Measurements from ENCODE around the gene DUSP21.
"Not testable (repeated sequence)": the region's sequence is repeated elsewhere in the genome, so short reads cannot be mapped to it uniquely, and the experiment has no call there.

DUSP21 gene

GRCh38 chrX:44843753-44844152 is at the start of gene DUSP21:
DUSP21 (plus strand) TSS chrX:44844021; CDS start chrX:44844133, 112 bp downstream.
- no peak for DNase-seq

GRCh38 chrX:44795945-44796450 is 47.8 kb upstream of the DUSP21 start:
- DNase-seq = no peak

- DNase-seq = no peak
Observed at GRCh38 chrX:44802613-44803012, 41.2 kb upstream of the DUSP21 start.

- DNase-seq = no peak
Observed at GRCh38 chrX:44815681-44816080, 28.1 kb upstream of the DUSP21 start.

- no peak for DNase-seq
Observed at GRCh38 chrX:44816367-44816766, 27.5 kb upstream of the DUSP21 start.

- DNase-seq = no peak
Observed at GRCh38 chrX:44817029-44817428, 26.8 kb upstream of the DUSP21 start.

GRCh38 chrX:44822601-44823000 is 21.2 kb upstream of the DUSP21 start:
- no peak for DNase-seq

GRCh38 chrX:44823193-44823592 is 20.6 kb upstream of the DUSP21 start:
- DNase-seq = not testable (repeated sequence)

GRCh38 chrX:44828008-44828605 is 15.7 kb upstream of the DUSP21 start:
- peak; percentile 88 for DNase-seq

- no peak for DNase-seq
Observed at GRCh38 chrX:44829832-44830231, 14.0 kb upstream of the DUSP21 start.

- no peak for DNase-seq
Observed at GRCh38 chrX:44842550-44843317, 1.1 kb upstream of the DUSP21 start.

GRCh38 chrX:44843318-44843702 is 511 bp upstream of the DUSP21 start:
- DNase-seq = no peak

GRCh38 chrX:44844204-44844603 is 383 bp downstream of the DUSP21 start:
- no peak for DNase-seq

GRCh38 chrX:44850891-44851290 is 7.1 kb downstream of the DUSP21 start:
- DNase-seq = peak; percentile 25

GRCh38 chrX:44871114-44871645 is 27.4 kb downstream of the DUSP21 start:
- peak; percentile 1 for DNase-seq

GRCh38 chrX:44871931-44872820 is 28.4 kb downstream of the DUSP21 start:
- no peak for DNase-seq

- peak; percentile 96 for DNase-seq
Observed at GRCh38 chrX:44872821-44873414, 29.1 kb downstream of the DUSP21 start, which contains the start of gene KDM6A. KDM6A (plus strand) TSS chrX:44873188; CDS start chrX:44873552, 364 bp downstream.

- peak; percentile 54 for DNase-seq
Observed at GRCh38 chrX:44873415-44874276, 29.8 kb downstream of the DUSP21 start.

- DNase-seq = peak; percentile 34
Observed at GRCh38 chrX:44874420-44875184, 30.8 kb downstream of the DUSP21 start.

- DNase-seq = no peak
Observed at GRCh38 chrX:44875185-44875489, 31.3 kb downstream of the DUSP21 start.

- peak; percentile 47 for DNase-seq
Observed at GRCh38 chrX:44876086-44876485, 32.3 kb downstream of the DUSP21 start.

Measured in fibroblast of skin of right biceps (primary cell).